AG08396 (cell line): ENCODE results near the gene CORO7.

ENCODE experiments used
- DNase-seq: peaks from one replicate; pipeline ENCODE4 v3.0.0; 2012; ENCODE audit warnings: low spot score, mixed read lengths

The CORO7 gene

DNA sequence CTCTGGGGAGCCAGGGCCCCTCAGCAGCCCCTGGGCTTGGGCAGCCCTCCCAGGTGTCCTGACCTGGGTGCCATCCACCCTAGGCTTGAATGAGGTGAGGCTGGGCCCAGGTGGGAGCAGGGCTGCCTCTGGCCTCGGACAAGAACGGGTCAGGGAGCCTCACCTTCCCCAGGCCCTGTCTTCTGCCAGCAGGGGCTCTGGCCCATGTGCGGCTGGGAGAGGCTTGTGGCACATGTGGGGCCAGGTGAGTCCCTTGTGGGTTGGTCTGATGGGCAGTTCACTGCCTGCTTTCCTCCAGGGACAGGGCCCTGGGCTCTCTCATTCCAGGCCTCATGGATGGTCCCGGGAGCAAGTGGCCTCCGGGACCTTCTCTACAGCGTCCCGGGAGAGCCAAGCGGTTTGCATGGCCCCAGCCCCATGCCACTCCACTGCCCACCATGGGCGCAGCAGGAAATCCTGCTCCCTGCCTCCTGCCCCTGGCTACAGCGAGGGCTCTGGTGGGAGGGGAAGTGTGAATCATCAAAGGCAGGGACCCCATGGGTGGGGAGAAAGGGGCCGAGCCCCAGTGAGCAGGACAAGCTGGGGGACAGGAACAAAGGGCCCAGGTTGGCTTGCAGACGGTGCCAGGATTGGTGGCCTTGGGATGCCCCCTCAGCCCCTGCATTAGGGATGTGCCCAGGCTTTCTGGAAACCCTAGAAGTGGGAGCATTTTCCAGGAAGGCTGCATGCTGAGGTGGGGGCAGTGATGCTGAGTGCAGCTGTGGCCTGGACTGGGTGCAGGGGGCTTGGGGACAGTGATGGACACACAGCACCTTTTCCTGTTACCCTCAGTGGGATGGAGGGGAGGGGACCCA, 32.6 kb downstream of the CORO7 start:
- no peak for DNase-seq

- no peak for DNase-seq
Measured at GRCh38 chr16:4382795-4383357, 33.5 kb downstream of the CORO7 start.

- DNase-seq = no peak
Measured at GRCh38 chr16:4381935-4382794, 34.2 kb downstream of the CORO7 start.

DNA sequence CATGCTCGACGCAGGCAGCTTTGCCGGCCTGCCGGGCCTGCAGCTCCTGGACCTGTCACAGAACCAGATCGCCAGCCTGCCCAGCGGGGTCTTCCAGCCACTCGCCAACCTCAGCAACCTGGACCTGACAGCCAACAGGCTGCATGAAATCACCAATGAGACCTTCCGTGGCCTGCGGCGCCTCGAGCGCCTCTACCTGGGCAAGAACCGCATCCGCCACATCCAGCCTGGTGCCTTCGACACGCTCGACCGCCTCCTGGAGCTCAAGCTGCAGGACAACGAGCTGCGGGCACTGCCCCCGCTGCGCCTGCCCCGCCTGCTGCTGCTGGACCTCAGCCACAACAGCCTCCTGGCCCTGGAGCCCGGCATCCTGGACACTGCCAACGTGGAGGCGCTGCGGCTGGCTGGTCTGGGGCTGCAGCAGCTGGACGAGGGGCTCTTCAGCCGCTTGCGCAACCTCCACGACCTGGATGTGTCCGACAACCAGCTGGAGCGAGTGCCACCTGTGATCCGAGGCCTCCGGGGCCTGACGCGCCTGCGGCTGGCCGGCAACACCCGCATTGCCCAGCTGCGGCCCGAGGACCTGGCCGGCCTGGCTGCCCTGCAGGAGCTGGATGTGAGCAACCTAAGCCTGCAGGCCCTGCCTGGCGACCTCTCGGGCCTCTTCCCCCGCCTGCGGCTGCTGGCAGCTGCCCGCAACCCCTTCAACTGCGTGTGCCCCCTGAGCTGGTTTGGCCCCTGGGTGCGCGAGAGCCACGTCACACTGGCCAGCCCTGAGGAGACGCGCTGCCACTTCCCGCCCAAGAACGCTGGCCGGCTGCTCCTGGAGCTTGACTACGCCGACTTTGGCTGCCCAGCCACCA, 35.1 kb downstream of the CORO7 start:
- no peak for DNase-seq

DNA sequence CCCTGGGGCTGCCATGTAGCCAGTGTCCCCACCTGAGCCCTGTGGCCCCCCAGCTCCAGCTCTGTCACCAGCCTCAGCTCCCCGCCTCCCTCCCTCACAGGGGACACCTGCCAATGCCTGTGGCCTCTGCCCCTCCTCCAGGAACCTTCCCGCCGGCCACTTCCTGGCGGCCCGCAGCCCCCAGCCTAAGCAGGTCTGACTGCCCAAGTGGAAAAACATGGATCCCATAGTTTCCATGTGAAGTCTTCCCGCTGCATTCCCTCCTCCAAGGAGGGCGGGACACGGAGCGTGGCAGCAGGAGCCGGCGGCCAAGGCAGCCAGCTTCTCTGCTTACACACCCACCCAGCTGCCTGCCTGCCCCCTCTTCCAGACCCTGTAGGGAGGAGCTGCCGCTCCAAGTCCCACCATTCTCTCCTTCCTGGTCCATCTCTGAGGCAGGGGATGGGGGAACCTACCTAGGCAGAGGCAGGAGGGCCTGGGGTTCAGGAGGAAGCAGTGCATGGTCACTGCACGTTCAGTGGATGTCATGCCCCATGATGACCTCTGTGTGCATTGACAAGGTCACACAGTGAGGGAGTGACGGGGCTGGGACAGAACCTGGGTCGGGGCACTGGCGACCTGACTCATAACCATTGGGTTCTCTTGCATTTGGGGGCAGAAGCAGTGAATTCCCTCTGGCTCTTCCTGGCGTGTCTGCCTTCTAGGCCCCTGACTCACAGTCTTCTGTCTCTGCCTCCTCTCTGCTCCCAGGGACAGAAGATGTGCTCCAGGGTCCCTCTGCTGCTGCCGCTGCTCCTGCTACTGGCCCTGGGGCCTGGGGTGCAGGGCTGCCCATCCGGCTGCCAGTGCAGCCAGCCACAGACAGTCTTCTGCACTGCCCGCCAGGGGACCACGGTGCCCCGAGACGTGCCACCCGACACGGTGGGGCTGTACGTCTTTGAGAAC, 36.0 kb downstream of the CORO7 start:
- no peak for DNase-seq

DNA sequence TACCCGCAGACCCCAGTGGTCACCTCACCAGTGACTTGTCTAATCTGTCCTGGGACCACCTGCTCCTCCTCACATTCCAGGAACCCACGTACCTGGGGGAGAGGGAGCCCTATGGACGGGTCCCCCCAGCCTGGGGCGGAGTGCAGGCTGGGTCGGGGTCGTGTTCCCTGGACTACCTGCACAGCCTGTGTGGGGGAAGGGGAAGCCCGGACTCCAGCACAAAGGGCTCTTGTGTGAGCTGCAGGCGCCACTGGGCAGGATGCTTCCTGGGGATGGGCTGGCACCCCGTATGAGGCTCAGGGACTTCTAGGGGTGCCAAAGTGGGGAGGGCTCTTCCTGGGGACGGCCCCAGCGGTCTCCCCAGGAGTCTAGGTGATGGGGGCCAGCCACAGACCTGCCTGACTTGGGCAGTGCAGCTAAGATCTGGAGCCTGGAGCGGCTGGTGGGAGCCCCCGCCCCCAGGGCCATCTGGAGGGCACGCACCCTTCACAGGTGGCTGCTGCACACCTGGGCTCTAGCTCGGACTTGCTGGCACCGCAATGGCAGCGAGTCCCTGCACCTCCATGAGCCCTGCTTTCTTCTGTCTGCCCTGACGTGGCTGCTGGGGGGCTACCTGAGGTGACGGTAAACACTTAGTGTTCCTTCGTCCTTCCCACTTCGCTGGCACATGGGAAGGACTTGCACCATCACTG, 37.3 kb downstream of the CORO7 start:
- no peak for DNase-seq

- no peak for DNase-seq
Measured at GRCh38 chr16:4378161-4378666, 38.2 kb downstream of the CORO7 start.

- no peak for DNase-seq
Measured at GRCh38 chr16:4377573-4378154, 38.7 kb downstream of the CORO7 start.

DNA sequence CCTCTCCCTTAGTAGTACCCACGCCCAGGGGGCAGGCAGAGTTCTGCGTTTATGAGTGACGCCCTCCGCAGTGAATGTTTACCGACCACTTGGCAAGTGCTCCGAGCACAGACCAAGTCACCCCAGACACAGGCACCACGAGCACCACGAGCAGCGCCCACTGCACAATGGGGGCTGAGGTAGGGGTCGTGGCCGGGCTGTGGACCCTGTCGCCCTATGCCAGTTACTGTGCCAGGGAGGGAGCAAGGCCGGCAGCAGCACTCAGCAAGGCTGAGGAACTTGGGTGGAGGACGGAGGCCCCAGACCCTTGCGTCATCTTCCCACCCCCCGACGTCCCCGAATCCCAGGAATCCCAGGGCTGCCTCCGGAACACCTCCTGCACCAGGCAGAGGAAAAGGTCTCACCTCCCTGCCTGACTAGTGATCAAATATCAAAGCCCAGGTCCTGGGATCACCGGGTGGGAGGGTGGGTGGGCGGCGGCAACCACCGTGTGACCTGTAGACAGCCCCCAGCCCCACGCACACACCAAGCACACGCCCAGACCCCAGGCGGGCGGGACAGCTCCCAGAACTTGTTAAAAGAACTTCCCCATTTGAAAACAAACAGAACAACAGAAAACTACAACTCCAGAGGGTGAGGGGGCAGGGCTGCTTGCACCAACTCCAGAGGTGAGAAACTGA, 39.4 kb downstream of the CORO7 start:
- DNase-seq = peak; percentile 26

GRCh38 chr16:4376126-4376892, 40.1 kb downstream of the CORO7 start:
- DNase-seq = peak; percentile 91

GRCh38 chr16:4375717-4376116, 40.7 kb downstream of the CORO7 start:
- DNase-seq = no peak

GRCh38 chr16:4373909-4374742, 42.3 kb downstream of the CORO7 start:
- peak; percentile 92 for DNase-seq

DNA sequence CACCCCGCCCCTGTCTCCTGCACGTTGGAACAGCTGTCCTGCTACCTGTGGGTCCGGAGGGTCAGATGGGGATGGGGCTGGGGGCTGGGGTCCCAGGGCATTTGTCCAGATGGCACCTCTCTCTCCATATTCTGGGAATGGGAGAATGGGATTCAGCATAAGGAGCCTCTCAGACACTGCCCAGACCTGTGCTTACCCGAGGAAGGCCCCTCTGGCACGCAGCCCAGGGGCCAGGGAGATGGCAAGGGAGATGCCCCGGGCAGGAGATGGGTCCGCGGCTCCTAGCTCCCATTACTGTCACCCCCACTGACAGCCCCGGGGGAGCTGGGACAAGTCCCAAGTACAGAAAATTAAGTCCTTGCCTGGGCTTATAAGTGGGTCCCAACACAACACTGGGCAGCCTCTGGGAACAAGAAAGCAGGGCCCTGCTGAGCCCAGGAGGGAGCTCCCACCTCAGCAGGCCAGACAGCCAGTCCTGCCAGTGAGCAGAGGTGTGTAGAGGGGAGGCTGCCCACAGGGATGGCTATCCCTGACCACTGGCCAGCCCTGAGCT, 43.0 kb downstream of the CORO7 start:
- no peak for DNase-seq

GRCh38 chr16:4372578-4373355, 43.6 kb downstream of the CORO7 start:
- peak; percentile 46 for DNase-seq

- no peak for DNase-seq
Measured at GRCh38 chr16:4372001-4372577, 44.3 kb downstream of the CORO7 start.
